ENCODE results near the gene CSRNP3.
A peak's percentile ranks its signal among the peaks of the same experiment; 100 is the strongest.

The CSRNP3 gene, protein sequence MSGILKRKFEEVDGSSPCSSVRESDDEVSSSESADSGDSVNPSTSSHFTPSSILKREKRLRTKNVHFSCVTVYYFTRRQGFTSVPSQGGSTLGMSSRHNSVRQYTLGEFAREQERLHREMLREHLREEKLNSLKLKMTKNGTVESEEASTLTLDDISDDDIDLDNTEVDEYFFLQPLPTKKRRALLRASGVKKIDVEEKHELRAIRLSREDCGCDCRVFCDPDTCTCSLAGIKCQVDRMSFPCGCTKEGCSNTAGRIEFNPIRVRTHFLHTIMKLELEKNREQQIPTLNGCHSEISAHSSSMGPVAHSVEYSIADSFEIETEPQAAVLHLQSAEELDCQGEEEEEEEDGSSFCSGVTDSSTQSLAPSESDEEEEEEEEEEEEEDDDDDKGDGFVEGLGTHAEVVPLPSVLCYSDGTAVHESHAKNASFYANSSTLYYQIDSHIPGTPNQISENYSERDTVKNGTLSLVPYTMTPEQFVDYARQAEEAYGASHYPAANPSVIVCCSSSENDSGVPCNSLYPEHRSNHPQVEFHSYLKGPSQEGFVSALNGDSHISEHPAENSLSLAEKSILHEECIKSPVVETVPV

DNA sequence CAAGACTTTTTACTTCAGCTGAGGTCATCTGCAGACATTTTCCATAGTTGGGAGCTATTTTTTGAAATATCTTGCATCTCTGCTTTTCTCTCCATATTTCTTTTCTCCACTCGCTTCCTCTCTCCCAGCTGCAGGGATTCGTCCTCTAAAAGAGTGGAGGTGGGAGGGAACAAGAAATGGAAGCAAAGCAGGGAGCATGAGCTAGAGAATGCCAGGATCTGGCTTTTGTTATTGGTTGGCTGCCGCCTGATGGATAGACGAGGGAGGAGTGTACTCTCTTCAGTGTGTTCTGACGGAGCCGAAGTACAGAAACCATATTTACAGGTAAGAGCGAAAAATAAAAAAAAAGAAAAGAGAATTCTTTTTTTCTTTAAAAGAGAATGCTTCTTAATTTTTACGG lies at the start of gene CSRNP3:
TSS of gene CSRNP3 (plus strand) at position 282 of the 400 bp plus-strand sequence. CDS start 125,368 bp downstream, outside the sequence.
- Histone ChIP-seq H3K4me3 (peak within 1 kb of the TSS; percentile 16 to 42 (median 20)), H3K27ac (no peak within 1 kb of the TSS)

DNA sequence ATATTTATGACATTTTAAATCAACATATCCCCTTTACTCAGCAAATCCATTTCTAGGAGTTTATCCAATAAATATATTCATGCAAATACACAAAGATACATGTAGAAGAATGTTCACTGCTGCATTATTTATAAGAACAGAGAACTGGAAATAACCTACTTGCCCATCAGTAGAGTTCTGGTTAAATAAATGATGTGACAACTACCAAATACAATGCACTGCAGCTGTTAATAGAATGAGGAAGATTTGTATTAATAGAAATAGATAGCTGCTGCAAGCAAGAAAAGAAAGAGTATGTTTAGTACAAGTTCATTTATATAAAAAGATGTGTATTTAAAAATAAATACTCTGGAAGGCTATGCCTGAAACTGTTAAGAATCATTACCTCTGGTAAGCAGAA lies 49.3 kb upstream of the CSRNP3 start:
- Histone ChIP-seq H3K27ac (no peak overlapping the region), H3K4me3 (no peak overlapping the region)

DNA sequence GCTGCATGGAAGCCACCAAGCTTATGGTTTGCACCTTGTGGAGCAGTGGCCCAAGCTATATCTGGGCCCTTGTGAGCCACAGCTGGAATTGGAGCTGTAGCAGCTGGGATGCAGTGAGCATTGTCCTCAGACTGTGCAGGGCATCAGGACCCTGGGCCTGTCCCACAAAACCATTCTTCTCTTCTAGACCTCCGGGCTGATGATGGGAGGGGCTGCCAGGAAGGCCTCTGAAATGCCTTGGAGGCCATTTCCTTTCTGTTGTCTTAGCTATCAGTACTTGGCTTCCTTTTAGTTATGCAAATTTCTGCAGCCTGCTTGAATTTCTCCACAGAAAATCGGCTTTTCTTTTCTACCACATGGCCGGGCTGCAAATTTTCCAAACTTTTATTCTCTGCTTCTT lies 46.4 kb upstream of the CSRNP3 start:
- Histone ChIP-seq H3K27ac (no peak overlapping the region), H3K4me3 (no peak overlapping the region)

DNA sequence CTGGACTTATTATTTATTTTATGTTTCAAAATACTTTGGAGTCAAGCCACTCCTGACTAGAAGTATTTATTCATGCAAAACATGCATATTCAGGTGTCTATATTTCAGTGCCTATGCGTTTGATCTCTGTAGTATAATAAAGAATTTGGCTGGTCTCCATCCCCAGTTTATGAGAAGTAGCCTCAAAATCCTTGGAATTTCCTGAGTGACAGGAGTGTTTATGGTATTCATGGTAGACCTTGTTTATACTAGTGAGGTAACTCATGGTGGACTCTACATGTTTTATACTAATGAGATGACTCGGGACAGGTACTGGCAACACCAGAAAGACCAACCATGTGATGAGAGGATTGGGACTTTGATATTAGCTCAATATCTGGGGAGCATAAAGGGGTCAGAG lies 43.9 kb upstream of the CSRNP3 start:
- no peak overlapping the region for H3K27ac ChIP-seq
- H3K4me3 ChIP-seq = no peak overlapping the region

DNA sequence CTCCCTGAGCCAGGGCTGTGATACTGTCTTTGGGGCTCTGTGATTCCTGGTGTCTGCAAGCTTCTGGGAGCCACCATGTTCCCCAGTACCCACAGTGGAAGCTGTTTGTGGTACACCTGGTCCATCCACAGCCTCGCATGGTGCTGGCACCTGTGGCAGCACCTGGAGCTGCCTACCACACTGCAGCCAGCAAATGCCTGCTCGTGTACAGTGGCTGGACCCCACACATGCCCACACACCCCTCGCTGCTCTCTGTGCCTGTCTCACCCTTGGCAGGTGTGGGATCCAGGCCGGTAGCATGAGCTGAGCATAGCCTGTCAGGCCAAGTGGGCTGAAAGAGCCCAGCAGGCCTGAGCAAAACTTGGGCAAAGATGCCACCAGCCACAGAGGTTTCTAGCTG lies 41.8 kb upstream of the CSRNP3 start:
- no peak overlapping the region for H3K4me3 ChIP-seq
- H3K27ac ChIP-seq = no peak overlapping the region

DNA sequence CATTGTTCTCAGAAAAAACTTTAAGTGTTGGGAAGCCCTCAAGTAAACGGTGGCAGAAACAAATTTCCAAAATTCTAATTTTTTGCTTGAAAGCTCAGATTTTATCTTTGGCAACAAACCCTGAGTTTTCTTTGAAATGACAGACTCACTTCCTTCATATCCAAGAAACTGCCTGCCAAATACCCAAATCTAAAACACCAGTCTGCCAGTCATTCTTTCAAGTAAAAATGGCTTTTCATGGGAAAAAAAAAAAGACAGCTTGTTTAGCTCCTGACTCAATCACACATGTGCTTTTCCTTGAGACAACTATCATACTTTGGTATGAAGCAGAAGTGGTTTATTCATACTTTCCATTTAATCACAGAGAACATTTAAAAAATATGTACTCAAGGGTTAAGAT lies 40.6 kb upstream of the CSRNP3 start:
- no peak overlapping the region for H3K4me3 ChIP-seq
- no peak overlapping the region for H3K27ac ChIP-seq

DNA sequence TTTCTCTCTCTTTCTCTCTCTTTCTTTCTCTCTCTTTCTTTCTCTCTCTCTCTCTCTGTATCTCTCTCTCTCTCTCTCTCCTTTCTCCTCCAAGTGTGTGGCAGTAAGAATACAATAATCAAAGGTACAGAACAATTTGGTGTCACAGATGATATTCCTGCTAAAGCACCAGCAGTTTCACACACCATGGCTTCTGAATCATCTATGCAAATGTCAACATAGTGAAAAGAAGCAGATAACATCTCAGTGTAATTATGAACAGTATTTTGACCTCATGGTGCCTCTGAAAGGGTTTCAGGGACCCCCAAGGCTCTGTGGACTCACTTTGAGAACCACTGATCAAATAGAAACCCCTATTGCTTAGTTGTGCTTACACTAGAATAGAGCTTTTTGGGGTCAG lies 38.5 kb upstream of the CSRNP3 start:
- Histone ChIP-seq H3K27ac (no peak overlapping the region), H3K4me3 (no peak overlapping the region)

DNA sequence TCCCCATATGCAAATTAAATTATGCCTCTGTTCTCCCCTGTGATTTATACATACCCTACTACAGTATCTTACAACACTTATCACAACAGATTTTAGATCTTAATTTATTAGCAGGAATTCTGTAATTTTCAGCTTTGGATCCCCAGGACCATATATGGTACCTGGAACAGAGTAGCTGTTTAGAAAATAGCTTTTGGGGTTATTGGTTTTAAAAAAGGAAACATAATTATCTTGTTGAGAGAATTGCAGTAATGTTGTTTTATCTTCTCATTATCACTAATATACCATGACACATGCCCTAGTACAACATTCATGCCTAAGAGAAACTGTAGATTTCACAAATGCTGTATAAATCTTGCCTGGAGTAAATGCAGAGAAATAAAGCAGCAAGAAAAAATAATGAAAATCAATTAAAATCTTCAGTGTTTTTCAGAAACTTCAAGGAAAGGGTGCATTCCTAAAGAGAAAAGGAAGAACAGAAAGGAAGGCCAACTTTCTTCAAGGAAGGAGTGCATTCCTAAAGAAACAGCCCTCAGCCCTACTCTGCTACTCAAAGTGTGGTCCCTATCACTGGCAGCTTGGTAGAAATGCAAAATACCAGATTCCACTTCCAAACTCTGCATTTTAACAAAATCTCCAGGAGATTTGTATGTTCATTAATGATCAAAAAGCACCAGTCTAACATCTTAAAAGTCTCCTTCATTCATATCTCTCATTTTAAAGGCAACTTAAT lies 37.1 kb upstream of the CSRNP3 start:
- no peak overlapping the region for H3K27ac ChIP-seq
- H3K4me3 ChIP-seq = no peak overlapping the region

DNA sequence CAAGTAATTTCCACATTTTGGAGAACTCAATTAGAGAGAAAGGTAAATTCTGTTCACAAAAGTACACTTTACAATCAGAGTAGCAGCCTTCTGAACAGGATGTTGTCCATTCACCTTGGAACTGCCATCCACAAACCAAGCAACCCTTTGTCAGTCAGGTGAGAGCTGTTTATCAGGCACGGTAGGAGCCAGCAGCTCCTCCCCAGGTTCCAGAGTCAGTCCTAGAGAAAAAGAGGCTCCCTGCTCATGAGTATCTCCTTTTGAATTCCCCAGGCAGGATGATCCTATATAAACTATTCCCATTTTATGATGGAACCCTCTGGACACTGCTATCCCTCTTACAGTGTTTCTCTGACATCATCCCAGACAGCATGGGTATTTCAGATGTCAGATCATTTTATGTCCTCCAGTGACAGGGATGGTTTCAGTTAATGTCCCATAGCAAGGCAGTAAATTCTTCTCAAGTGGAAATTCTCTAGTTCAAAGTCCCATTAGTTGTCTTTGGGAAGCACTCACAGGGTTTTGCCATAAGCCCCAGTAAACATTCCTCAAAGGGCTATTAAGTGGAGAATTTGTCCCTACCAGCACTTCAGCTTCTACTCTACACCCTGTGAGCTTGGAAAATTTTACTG lies 34.5 kb upstream of the CSRNP3 start:
- H3K27ac ChIP-seq = no peak overlapping the region

DNA sequence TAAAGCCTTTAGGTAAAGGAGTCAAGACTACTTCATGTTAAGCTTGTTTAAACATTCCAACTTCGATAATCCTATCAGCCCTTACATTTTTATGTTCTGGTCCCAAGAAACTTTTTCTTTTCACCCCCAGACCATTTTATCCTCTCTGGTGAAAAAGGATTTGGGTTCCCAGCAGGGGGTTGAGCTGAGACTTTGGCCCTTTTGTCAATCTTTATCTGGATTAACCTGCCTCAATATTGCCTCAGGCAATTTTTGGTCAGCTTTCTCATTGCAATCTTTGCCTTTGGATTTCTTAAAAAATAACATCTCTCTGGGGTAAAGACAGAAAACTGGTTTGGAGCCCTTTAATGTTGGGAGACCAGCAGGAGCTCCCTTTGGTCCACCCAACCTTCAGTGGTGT lies 33.9 kb upstream of the CSRNP3 start:
- Histone ChIP-seq H3K4me3 (no peak overlapping the region), H3K27ac (no peak overlapping the region)

More for the DNA sequence above, 34.5 kb upstream of the CSRNP3 start:
- H3K4me3 ChIP-seq = no peak overlapping the region

DNA sequence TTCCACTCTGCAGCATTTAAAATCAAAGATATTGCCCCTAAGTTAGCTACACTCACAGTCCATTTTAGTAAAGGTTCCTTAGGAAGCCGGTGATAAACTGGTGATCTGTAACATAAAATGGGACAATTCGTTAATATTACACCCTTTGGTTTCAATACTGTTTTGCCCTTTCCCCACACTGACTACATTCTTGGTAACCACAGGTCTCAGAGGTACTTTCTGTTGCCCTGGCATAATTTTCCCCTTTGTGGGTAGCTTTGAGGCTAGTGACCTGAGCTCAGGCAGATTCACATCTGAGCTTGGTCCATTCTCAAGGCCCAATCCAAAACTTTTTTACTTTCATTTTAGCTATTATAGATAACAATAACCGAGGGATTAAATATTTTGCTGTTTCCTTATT lies 32.9 kb upstream of the CSRNP3 start:
- no peak overlapping the region for H3K27ac ChIP-seq
- no peak overlapping the region for H3K4me3 ChIP-seq

DNA sequence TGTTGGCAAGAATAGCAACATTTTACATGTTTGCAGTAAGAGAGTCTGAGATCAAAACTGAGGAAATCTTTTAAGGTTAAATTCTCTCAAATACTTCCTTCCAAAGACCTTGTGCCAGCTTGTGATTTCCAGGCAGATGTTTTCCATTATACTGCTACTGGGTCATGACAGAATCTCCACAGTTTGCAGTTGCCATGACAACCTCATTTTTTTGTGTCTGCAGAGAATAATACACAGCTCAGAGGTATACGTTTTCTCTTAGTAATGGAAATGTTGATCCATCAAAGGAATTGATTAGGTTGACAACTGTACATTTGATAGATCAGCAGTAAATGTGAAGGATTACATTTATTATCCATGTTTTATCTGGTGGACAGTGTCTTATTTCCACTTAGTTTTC lies 29.1 kb upstream of the CSRNP3 start:
- Histone ChIP-seq H3K4me3 (no peak overlapping the region), H3K27ac (no peak overlapping the region)

DNA sequence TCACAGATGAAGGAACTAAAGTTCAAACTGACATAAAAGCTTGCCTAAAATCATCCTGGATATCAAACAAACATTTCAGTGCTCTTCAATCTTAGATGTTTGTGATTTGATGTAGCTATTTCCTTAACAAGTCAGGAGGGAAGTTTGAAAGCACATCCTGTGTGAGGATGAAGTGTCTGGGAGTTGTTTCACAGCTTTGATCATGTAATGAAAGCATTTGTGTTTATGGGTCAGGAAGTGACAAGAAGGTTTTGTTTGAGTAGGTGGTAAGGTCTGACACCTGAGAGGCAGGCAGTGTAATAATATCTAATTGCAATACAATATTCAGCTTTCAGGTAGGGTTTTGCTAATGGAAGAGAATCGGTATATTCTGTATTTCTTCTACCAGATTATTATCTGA lies 26.0 kb upstream of the CSRNP3 start:
- H3K27ac ChIP-seq = no peak overlapping the region
- no peak overlapping the region for H3K4me3 ChIP-seq

DNA sequence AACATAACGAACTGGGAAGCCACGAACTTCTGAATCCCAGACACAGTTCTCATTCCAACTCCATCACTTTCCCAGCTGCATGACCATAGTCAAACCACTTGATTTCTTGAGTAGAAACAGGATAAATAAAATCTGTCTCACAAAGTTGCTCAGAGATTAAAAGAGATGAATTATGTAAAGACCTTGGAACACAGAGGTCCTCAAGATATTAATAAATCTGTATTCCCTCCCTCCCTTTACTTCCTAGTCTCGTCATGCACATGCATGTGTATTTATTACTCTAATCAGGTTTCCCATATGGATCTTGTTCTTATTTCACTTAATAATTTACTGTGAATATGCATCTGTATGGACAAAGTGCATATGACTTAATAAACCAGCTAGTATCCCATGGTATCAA lies 21.1 kb upstream of the CSRNP3 start:
- no peak overlapping the region for H3K27ac ChIP-seq
- no peak overlapping the region for H3K4me3 ChIP-seq

DNA sequence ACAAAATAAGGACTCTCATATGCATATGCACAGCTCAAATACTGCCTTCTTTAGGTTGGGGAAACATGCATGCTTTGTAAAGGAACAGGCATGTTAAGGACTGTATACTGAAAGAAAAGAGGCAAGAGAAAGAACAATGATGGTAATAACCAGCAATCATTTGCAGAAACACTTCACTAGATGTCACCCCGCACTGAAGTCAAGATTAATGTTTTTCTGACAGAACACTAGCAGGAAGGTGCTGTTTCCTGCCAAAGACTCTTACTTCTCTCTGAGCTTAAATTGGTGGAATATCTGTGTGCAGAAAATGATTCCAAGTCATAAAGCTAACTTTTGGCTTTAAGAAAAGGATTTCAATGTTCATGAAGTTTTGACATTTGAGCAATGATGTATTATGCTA lies 19.3 kb upstream of the CSRNP3 start:
- Histone ChIP-seq H3K4me3 (no peak overlapping the region), H3K27ac (no peak overlapping the region)

DNA sequence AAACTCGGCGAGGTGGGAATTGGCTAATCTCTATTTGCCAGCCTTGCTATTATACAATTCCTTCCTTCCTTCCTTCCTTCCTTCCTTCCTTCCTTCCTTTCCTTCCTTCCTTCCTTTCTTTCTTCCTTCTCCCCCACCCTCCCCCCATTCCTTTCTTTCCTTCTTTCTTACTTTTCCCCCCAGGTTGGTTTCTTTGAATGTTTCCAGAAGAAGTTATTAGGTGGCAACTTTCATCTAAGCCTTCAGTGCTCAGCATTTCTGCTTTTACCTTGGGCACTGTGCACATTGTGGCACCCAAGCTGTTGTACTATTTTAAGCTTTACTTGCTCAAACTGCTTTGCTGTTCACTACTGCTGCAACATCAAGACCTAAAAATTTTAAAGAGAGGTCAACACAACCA lies 17.2 kb upstream of the CSRNP3 start:
- H3K4me3 ChIP-seq = no peak overlapping the region
- H3K27ac ChIP-seq = no peak overlapping the region

DNA sequence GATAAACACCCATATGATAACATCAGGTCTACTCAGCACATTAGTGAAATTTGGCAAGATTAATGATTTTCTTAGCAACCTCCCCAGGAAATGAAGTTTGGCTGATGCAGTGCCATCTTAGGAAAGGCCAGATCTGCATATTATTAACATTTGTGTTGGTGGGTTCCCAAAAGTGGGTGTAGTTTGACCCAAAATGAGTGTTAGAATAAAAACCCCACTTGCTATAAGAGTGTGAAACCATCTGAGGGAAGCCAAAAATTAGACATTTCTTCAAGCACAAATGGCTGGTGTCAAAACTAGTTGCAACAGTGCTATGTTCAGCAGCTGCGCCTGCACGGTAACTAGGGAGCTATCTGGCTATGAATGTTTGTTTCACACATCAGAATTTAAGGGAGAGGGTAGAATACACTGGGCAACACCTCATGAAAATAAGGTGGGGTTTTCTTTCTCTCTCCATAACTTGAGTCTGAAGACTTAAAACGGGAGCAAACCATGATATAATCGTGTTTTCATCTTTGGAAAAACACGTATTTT lies 15.9 kb upstream of the CSRNP3 start:
- no peak overlapping the region for H3K27ac ChIP-seq
- no peak overlapping the region for H3K4me3 ChIP-seq

DNA sequence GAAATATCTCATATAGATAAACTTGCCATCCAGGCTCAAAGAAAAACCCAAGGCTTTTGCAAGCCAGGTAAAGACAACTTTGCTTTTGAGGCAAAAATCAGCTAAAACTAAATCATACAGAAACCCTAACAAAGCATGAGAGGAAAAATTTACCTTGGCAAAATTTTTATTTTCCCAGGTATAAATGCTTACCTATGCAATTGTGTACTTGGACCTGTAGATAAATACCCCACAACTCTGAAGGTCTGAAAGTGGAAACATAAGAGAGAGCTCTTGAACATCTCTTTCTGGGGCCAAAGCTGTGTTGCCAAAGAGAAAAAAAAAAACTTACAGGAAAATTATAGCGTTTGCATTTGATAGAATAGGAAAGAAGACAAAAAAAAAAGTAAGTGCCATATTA lies 14.6 kb upstream of the CSRNP3 start:
- no peak overlapping the region for H3K27ac ChIP-seq
- H3K4me3 ChIP-seq = no peak overlapping the region

DNA sequence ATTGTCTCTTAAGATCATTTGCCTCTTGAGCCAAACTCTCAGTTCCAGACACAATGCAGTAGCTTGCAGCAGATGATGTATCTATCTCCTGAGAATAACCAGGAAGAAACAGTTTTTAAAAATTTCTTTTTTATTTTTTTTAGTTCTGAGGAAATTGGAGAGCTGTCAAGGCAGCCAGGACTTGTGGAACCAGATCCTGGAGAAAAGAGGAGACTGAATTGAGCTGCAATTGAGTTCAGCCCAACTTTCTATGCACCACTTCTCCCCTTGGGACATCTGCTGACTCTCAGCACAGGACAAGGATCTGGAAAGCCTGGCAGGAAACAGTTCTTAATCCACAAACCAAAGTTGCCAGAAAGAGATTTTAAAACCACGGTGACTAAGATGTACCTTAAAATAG lies 13.5 kb upstream of the CSRNP3 start:
- Histone ChIP-seq H3K4me3 (no peak overlapping the region), H3K27ac (no peak overlapping the region)

DNA sequence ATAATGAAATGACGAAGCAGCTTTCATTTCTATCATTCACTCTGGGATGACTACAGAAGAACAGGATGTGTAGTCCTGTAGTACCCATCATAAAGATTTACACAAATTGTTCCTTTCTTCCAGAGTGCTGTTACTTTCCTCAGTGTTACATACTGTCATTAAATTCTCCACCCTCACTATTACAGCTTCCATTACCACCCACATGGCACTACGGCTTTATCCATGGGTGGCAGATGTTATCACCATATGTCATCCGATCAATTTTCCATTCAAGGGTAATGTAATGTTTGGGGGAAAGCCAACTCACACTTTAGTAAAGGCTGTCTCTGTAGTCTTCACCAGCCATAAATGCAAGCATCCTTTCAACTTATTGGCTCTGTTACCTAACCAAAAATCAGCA lies 7.1 kb upstream of the CSRNP3 start:
- Histone ChIP-seq H3K27ac (no peak overlapping the region), H3K4me3 (no peak overlapping the region)
